ENCODE measurements around the gene API5. TPM values are rescaled to one million over a fixed set of nuclear protein-coding genes. Genes with fewer than 3 reads are reported as not detected.
"Not testable (repeated sequence)": the region's sequence is repeated elsewhere in the genome, so short reads cannot be mapped to it uniquely, and the experiment has no call there.

API5 gene
- 53.0 TPM for total RNA-seq

DNA sequence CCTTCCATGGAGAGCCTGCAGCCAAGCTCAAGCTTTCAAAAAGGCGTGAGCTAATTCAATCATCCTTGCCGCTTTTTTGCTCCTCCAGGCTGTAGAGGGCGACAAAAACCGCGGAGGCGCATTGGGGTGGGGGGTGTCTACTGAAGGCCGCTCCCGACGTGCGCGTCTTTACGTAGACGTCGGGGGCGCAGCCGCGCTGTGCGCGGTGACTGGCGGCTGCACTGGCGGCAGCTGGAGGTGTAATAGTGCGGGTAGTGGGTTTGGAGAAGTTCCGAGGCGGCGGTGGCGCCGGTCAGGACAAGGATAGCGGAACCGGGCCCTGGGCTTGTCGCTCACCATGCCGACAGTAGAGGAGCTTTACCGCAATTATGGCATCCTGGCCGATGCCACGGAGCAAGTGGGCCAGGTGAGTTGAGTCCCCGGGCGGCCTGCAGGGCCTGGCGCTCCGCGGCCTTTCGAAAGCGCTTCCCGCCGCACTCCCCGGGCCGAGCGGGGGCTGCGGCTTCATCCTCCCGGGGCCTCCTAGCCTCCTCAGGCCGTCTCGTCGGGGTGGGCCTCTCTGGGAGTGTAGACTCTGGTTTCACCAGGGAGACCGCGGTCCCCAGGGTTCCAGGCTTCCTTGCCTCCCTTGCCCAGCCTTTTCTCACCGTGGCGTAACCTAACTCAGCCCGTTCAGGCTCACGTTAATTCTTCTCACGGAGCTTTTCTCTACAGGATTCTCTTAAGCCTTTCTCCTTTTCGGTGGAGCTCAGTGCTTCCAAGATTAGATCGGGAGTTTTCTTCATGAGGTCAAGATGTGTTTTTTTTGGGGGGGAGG, at the start of gene API5:
Gene API5 (plus strand): TSS at position 206 of the 817 bp plus-strand sequence. CDS start 132 bp downstream, at position 338.
- ATAC-seq (peak; percentile 99), DNase-seq (ENCODE audit: low spot score) (peak; percentile 94)

DNA sequence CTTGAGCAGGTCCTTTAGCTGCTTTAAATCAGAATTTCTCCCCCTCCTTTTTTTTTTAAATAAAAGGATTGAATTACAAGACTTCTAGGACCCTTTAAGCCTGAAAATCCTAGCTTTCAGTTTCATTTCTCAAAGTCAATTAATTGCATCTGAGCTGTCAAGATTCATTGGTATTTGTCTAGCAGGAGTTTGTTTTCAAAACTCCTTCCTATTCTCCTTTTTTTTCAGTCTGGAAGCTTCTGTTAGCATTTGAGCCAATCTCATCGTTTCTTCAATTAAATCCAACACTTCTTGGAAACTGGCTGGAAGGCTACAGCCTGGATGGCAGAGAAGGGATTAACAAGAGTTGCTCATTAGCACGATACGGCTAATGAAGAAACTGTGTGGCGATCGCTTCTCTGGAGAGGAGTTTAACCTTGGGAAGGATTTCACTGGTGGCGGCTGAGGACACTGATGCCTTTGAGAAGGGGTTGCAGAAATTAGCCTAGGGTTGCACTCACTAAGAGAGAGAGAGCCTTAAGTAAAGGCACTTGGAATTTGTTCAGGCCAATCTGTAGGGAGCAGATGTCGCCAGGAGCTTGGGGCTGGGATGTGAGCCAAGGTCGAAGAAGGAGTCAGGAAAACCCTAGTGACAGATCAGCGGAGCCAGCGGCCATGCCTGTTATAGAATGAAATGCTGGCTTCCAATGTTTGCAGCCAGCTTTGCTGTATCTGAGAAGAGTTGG, 43.8 kb upstream of the API5 start:
- no peak for DNase-seq (ENCODE audit: low spot score)
- ATAC-seq: peak; percentile 19

DNA sequence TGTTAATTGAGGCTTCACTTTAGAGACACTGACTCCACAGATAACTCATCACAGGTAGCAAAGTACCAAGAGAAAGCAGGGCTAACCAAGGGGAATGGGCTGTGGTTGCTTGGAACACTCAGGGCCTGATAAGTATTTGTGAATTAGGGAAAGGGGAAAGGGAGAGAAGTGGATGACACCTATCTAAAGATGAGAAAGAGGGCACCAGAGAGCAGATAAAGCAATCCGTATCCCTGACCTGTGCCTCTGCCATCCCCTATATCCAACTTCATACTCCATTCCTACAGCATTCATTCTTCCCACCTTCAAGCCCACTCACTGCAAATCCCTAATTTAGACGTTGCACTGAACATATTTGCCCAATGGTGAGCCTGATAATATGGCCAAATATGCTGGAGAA, 43.0 kb upstream of the API5 start:
- DNase-seq (ENCODE audit: low spot score): no peak
- ATAC-seq: no peak

DNA sequence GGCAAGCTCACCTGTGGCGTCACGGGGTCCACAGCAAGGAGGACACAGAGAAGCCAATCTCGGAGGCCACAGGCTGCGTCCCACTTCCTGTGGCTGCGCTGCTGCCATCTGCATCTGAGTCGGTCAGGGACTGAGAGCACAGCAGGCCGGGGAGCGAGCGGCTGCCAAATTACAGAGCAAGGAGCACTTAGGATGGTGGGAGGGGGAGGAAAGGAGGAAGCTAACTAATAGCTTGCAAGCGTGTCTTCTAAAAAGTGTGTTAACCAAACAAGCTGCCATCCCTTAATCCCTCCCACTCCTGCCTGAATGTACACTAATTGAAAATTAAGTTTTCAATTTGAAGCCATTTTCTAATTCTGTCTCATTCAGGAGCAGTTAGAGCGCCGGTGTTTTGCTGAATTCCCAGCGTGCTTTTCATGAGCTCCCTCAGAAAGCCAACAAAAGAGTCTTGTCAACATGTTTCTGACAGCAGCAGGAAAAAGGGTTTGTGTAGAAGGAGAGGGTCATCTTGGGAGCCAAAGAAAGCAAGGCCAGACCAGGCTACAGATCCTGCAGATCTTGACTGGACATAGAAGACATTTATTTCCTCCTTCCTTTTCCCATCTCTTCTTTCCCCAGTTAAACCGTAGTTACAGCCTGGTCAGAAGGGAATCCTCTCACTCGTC, 42.4 kb upstream of the API5 start:
- DNase-seq (ENCODE audit: low spot score): no peak
- no peak for ATAC-seq

DNA sequence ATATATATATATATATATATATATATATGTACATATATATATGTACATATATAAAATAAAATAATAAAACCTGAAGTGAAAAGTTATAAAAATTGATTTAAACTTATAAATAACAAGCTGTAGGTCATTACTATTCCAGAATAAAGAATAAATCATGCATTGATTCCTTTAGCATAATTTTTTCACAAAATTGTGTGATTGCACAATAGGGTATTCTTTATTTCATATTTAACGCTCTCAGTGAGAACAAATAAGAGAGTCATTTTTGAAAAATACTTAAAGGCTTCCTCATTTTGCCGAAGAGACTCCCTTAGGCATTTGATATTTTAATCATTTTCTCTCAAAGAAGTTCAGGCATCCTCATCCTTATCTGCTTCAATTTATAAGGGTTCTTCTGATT, 41.3 kb upstream of the API5 start:
- no peak for ATAC-seq
- no peak for DNase-seq (ENCODE audit: low spot score)

DNA sequence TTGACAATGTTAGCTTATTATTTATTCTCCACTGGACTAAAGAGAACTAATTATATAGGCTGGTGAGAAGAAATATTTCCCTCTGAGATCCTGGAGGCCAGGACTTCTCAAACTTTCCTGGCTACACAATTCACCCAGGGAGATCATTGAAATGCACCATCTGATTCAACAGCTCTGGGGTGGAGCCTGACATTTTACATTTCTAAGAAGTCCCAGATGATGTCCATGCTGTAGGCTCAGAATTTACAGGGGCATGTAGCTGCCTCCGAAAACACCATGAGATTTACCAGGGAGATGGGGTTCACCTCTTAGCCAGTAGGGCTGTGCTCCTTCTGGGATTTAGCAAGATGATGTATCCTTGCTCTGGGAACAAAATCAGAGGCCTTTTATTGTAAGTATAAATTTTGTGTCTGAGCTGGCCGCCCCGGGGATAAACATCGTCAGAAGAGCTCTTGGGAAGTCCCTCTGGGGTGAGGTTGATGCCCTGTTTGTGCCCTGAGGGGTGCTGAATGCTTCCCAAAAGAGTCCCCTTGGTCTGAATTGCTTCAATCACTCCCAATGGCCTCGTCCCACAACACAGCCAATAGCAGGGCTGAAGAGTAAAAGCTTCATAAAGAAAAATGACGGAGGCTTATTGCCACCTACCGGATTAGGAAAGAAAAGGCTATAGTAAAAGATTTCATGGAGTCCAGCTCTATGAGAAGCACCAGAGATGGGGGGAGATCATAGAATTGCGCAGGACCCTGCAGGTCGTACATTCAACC, 33.4 kb upstream of the API5 start:
- DNase-seq (ENCODE audit: low spot score): no peak
- ATAC-seq: peak; percentile 40

DNA sequence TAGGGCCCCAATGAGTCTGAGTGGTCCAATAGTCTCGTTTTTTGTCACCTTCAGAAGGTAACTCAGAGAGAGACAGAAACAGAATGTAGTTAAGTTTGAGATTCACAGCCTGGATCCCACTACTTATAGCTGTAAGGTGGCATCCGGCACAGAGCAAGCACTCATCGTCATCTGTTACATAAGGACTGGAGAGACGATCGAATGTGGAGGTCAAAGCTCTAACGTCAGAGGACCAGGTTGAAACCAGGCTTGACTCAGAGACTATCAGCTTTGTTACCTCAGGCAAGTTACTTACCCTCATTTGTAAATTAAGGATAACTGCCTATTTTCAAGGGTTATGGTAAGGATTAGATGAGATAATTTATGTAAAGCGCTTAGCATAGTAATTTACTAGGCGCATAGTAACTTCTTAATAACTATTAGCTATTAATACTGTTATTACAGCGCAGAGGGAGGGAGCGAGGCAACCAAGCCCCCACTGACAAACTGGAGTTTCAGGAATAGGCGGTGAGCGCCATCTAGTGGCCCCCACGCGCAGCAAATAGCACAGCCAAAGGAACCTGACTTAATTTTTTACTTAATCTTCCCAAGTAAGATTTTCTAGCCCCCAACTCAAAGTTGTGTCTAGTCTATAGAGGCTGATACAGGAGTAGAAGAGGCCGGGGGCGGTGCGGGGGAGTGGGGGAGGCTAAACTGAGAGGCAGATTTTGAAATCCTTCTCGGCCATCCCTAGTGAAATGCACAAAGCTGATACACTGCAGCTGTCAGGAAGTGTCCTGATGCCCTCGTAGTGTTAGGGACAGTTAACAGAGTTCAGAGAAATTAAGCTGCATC, 29.0 kb upstream of the API5 start:
- ATAC-seq (peak; percentile 79), DNase-seq (ENCODE audit: low spot score) (no peak)

DNA sequence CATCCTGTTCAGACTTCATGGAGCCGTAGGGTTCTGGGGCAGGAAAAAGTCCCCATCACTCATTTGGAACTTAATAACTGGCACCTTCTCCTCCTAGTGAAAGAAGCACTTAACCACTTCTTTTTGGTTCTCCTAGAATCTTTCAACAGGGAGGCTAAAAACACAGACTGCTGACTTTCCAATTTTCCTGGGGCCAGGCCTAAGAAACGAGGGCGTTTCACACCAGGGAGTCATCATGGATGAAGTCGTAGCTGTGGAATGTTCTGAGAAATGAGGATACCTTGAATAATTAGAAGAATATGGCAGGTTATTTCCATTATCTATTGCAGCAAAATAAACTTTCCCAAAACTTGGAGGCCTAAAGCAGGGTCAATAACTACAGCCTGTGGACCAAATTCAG, 26.0 kb upstream of the API5 start:
- no peak for DNase-seq (ENCODE audit: low spot score)
- ATAC-seq: no peak

DNA sequence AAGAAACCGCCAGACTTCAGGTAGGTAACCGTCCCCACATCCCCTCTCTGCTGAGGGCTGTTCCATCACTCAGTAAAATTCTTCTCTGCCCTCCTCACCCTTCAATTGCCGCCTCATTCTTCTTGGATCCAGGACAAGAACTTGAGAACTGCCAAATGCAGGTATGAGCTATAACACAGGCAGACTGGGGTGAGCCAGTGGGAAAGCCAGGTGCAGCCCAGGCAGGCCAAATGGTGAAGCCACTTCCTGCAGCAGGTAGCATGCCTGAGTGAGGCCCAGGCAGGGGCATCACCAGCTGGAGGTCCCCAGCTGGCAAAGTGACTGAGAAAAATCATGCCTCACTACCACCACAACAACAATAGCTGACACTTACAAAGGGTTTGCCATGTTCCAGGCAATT, 22.4 kb upstream of the API5 start:
- no peak for DNase-seq (ENCODE audit: low spot score)

DNA sequence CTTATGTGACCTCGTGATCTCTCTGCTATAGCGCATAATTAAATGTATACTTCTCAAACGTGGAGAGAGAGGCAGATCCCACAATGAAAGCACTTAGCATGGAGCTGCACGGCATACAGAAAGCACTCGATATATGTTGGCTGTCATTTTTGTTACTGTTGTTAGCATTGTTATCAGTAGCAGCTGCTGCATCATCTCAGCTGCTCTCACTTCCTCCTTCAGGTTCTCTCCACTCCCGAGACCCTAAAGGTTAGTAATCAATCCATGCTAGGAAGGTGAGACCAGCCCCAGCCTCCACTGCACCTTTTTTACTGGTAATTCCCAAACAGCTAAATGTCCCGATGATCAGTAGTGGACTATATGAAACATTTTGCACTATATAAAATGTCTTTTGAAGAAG, 13.4 kb upstream of the API5 start:
- ATAC-seq: no peak
- DNase-seq (ENCODE audit: low spot score): no peak

More for the DNA sequence above, 22.4 kb upstream of the API5 start:
- ATAC-seq: no peak

DNA sequence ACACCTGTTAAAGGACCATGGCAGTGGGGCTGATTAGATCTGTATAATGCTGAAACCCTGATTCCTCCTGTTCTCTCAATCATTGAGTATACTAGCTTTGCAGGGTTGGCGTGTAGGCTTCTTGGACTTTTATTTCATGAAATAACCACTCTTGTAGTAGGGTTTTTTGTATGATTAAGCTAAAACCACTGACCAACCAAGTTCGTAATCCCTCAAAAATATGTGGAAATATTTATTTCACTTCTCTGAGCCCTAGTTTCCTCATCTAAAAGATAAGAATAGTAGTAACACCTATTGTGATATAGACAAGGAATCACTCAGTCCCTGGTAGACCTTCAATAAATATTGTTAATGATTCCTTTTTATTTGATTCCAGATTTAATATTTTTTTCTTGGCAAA, 4.2 kb downstream of the API5 start:
- no peak for DNase-seq (ENCODE audit: low spot score)
- no peak for ATAC-seq

DNA sequence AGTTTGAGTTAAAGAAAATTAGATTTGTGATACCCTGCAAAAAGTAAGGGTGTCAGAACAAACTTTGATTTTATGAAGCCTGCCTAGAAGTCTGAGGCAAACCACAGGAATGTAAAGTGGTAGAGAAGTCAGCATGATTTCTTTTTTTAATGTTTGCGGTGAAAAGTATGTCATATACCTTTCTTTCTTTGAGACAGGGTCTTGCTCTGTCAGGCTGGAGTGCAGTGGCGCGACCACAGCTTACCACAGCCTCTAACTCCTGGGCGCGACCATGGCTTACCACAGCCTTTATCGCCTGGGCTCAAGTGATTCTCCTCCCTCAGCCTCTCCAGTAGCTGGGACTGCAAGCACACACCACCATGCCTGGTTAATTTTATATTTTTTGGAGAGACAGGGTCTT, 4.7 kb downstream of the API5 start:
- ATAC-seq: no peak

DNA sequence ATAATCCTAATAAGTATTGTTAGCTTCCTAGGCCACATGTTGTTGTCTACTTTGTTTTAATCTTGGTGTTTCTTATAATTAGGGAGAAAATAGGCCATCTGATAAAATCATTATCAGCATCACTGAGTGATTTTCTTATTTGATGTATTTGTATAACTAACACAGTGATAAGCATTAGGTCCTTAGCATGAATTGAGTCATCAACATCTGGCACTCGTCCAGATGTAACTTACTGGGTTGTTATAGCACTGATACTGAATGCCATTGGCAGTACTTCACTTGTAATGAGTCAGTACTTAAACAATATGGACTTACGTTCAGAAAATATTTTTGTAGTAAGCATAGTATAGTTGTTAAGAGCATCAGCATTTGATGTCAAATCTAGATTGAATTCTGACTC, 16.2 kb downstream of the API5 start:
- DNase-seq (ENCODE audit: low spot score): no peak
- no peak for ATAC-seq

More for the DNA sequence above, 4.7 kb downstream of the API5 start:
- no peak for DNase-seq (ENCODE audit: low spot score)

DNA sequence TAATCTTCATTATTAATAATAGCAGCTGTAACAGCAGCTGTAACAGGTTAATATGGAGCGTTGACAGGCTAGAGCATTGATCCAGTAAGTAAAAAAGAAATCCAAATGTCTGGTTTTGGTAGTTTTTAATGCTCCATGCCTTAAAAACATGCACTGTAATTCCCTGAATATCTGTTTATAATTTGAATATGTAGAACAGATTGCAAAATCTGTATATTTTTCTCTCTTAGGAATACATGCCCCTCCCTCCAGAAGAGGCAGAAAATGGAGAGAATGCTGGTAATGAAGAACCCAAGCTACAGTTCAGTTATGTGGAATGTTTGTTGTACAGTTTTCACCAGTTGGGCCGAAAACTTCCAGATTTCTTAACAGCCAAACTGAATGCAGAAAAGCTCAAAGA, 16.7 kb downstream of the API5 start:
- DNase-seq (ENCODE audit: low spot score) (no peak), ATAC-seq (no peak)

DNA sequence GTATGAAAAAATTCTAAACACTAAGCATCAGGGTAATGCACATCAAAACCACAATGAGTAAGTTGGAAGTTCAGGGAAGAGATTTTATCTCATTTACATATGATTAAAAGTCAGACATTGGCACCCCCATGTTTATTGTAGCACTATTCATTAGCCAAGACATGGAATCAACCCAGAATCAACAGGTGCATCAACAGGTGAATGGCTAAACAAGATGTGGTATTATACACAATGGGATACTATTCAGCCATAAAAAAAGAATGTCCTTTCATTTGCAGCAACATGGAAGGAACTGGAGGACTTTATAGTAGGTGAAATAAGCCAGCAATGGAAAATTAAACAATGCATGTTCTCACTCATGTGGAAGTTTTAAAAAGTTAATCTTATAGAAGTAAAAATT, 29.4 kb downstream of the API5 start:
- DNase-seq (ENCODE audit: low spot score) (no peak), ATAC-seq (no peak)

DNA sequence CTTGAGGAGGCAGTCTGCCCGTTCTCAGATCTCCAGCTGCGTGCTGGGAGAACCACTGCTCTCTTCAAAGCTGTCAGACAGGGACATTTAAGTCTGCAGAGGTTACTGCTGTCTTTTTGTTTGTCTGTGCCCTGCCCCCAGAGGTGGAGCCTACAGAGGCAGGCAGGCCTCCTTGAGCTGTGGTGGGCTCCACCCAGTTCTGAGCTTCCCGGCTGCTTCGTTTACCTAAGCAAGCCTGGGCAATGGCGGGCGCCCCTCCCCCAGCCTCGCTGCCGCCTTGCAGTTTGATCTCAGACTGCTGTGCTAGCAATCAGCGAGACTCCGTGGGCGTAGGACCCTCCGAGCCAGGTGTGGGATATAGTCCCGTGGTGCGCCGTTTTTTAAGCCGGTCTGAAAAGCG, 39.6 kb downstream of the API5 start:
- not testable (repeated sequence) for ATAC-seq; DNase-seq (ENCODE audit: low spot score)

DNA sequence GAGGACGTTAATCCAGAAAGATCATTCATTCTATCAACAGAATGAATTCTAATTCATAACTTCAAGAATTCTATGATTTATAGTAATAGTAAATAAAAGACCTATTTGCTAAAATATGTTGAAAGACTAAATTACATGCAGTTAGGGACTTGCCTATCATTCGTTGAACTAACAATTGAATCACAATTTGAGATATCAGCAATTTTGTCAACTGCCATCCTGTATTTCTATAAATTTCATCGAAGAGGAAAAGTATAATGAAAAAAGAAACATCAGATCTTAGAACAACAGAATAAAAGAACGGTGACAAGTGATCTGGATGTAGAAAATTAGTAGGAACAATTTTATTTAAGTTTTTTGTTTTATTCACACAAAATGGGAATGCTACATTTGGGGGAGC, 42.5 kb downstream of the API5 start:
- no peak for ATAC-seq
- no peak for DNase-seq (ENCODE audit: low spot score)

DNA sequence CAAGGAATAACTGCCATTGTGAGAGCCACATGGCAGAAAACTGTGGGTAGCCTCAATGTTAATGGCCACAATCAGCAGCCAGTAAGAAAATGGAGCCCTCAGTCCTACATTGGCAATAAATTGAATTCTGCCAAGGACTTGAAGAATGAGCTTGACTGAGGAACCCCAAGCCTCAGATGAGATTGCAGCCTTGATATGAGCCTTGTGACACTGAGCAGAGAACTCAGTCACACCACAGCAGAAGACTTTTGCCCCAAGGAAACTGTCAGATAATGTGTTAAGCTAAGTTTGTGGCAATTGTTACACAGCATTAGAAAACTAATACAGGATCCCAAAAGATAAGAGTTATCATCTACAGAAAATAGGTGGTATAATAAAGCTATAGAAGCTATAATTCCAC, 44.5 kb downstream of the API5 start:
- no peak for ATAC-seq
- DNase-seq (ENCODE audit: low spot score): no peak

DNA sequence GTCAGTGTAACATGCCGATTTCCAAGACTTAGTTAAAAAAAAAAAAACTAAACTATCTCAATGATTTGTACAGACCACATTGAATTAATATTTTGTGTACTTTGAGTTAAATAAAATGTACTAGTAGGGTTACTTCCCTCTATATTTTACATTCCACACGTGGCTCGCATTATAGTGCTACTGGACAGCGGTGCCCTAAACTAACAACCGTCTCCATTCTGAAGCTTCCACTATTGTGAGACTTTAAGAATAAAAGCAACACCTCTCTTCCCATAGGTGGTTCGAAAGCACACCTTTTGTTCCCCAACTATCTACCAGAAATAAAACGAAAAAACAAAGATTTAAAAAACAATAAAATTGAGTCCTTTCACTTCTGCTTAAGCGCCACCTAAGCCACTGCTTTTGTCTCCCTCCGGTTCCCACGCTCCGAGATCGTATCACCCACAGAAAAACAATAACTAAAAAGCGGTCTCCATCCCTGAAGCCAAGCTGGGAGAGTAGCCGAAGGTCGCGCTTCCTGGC, 46.5 kb downstream of the API5 start:
- no peak for DNase-seq (ENCODE audit: low spot score)
- ATAC-seq: no peak
